ENCODE measurements around the gene PSMB3.

DNA sequence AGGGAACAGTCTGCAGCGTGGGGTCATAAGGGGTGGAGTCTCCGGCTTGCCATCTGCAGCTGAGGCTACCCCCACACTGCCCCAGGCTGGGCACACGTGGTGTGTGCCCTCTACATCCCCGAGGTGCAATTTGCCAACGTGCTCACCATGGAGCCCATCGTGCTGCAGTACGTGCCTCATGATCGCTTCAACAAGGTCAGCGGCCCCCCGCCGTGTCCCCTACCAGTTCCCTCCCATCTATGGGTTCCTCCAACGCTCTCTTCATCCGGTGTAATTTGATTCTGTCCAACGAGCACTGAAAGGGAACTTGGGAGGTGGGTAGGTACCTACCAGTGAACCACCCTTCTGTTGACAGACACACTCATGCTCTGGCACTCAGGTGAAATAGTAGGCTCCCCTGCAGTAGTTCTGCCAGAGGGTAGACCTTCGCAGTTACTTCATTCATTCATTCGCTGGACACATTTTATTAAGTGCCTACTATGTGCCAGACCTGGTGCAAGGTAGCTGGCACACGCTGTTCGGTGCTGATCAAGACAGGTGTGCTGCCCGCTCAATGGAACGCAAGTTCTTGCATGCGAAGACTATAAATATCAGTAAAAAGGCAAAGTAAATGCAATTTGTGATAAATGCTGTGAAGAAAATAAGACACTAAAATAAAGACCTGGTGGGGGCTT is 44.7 kb upstream of the PSMB3 start:
- TF ChIP-seq, protein P1, sequence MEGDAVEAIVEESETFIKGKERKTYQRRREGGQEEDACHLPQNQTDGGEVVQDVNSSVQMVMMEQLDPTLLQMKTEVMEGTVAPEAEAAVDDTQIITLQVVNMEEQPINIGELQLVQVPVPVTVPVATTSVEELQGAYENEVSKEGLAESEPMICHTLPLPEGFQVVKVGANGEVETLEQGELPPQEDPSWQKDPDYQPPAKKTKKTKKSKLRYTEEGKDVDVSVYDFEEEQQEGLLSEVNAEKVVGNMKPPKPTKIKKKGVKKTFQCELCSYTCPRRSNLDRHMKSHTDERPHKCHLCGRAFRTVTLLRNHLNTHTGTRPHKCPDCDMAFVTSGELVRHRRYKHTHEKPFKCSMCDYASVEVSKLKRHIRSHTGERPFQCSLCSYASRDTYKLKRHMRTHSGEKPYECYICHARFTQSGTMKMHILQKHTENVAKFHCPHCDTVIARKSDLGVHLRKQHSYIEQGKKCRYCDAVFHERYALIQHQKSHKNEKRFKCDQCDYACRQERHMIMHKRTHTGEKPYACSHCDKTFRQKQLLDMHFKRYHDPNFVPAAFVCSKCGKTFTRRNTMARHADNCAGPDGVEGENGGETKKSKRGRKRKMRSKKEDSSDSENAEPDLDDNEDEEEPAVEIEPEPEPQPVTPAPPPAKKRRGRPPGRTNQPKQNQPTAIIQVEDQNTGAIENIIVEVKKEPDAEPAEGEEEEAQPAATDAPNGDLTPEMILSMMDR (conservative IDR thresholded peaks at IDR 0.05), result no peak
- no peak for TF ChIP-seq ZFX (IDR thresholded peaks at IDR 0.05)

Measured in C4-2B (cell line).